GM12878 (cell line): Measurements from ENCODE around the gene ADCY5. TPM values are rescaled to one million over a fixed set of nuclear protein-coding genes. Genes with fewer than 3 reads are reported as not detected.

Experiments
- BCLAF1 ChIP-seq: fragments of 450-650 bp; IDR thresholded peaks from 2 replicates; pipeline ENCODE4 v1.6.1; 2017; ENCODE audit warnings: antibody characterized with exemption, mild to moderate bottlenecking, moderate library complexity
- NRF1 ChIP-seq: conservative IDR thresholded peaks from 2 replicates; pipeline ENCODE4 v1.6.1; 2011; ENCODE audit warnings: mild to moderate bottlenecking, low read depth, low read length, improper control_type of control experiment
- SREBF1 ChIP-seq: IDR thresholded peaks from 2 replicates; pipeline ENCODE4 v1.6.1; 2012; ENCODE audit warnings: mild to moderate bottlenecking, low read length
- WRNIP1 ChIP-seq: IDR thresholded peaks from 2 replicates; pipeline ENCODE4 v1.6.1; 2011; ENCODE audit warnings: low read depth, low read length, improper control_type of control experiment, borderline replicate concordance
- ZBTB4 ChIP-seq: fragments of 450-650 bp; formaldehyde crosslinking; IDR thresholded peaks from 2 replicates; pipeline ENCODE4 v1.4.0; 2022; ENCODE audit warnings: mild to moderate bottlenecking, moderate library complexity
- polyA plus RNA-seq, 11 experiments: library from polyadenylated mRNA; depleted of rRNA in 4 of 11; unstranded in 6 of 11; stranded (reverse) in 5 of 11; fragments of >200 nt; fragmentation: Nextera tagmentation in 4 of 11; fragmentation: Illumina TruSeq in 1 of 11; extraction: Ambion mirVana in 4 of 11; extraction: Trizol in 1 of 11; gene quantifications; 1 replicate in 1 of 11; 2 replicates in 10 of 11; pipeline versions ENCODE4 v1.2.1 to v1.2.3, GENCODE V29; 2011 to 2016; ENCODE audit warnings: inconsistent platforms in 2 of 11, missing spikeins in 2 of 11, low read depth in 1 of 11
- total RNA-seq, 4 experiments: library from RNA; depleted of rRNA in 3 of 4; stranded (reverse); fragments of >200 nt in 3 of 4; fragmentation: Illumina TruSeq in 1 of 4; extraction: Trizol in 1 of 4; gene quantifications; 2 replicates each; pipeline versions ENCODE4 v1.2.1 to v1.2.3, GENCODE V29; 2013 to 2021

ADCY5 gene
- total and polyA plus RNA-seq, 10 of the 15 experiments (the other 5 are each of a cell fraction or from before 2014, with no cell fraction given), result under 0.01 to 0.24 (median 0.02) TPM; not detected in 4

GRCh38 chr3:123377243-123377740 lies 71.6 kb downstream of the ADCY5 start (continued):
- TF ChIP-seq BCLAF1, result no peak
- no peak for TF ChIP-seq NRF1
- no peak for TF ChIP-seq SREBF1
- no peak for TF ChIP-seq ZBTB4
- no peak for TF ChIP-seq WRNIP1
